ENCODE measurements around the gene FOXE3.

GRCh38 chr1:47459253-47459788, 43.2 kb downstream of the FOXE3 start:
- TF ChIP-seq EZH2 (IDR thresholded peaks at IDR 0.05) (no peak), POLR2AphosphoS5 (IDR thresholded peaks at IDR 0.05; ENCODE audit: borderline replicate concordance, low read depth, low read length) (no peak), FOXP2 (optimal IDR thresholded peaks at IDR 0.05; ENCODE audit: control extremely low read depth, extremely low read length, insufficient read depth) (no peak)

Data from SK-N-MC (cell line).